Colon (tissue), 2 donors: Measurements from ENCODE around the gene LHFPL3.

Experiments used
- FAIRE-seq: peaks from 2 replicates; lab custom pipeline; 2012; peaks lifted over from hg19 to GRCh38; lab: Jason Lieb, UNC
- donor health status: control.
- donor health status: control.

Gene LHFPL3

GRCh38 chr7:104800307-104800706 lies 471.9 kb downstream of the LHFPL3 start:
- no peak for FAIRE-seq

GRCh38 chr7:104801022-104801421 lies 472.6 kb downstream of the LHFPL3 start:
- FAIRE-seq = no peak

- no peak for FAIRE-seq
Observed at GRCh38 chr7:104803931-104804330, 475.5 kb downstream of the LHFPL3 start.

GRCh38 chr7:104804696-104805095 lies 476.3 kb downstream of the LHFPL3 start:
- FAIRE-seq = no peak

GRCh38 chr7:104805449-104806317 lies 477.3 kb downstream of the LHFPL3 start:
- no peak for FAIRE-seq

GRCh38 chr7:104807671-104808070 lies 479.3 kb downstream of the LHFPL3 start:
- FAIRE-seq = no peak

GRCh38 chr7:104809906-104810305 lies 481.5 kb downstream of the LHFPL3 start:
- FAIRE-seq = no peak

GRCh38 chr7:104814126-104814525 lies 485.7 kb downstream of the LHFPL3 start:
- FAIRE-seq = no peak

- FAIRE-seq = no peak
Observed at GRCh38 chr7:104814671-104815400, 486.4 kb downstream of the LHFPL3 start.

GRCh38 chr7:104816537-104816936 lies 488.1 kb downstream of the LHFPL3 start:
- FAIRE-seq = no peak

GRCh38 chr7:104818961-104819880 lies 490.8 kb downstream of the LHFPL3 start:
- no peak for FAIRE-seq

GRCh38 chr7:104820836-104821535 lies 492.6 kb downstream of the LHFPL3 start:
- FAIRE-seq = no peak

- no peak for FAIRE-seq
Observed at GRCh38 chr7:104823177-104823576, 494.8 kb downstream of the LHFPL3 start.

GRCh38 chr7:104825099-104825498 lies 496.7 kb downstream of the LHFPL3 start:
- FAIRE-seq = no peak

GRCh38 chr7:104826135-104826534 lies 497.7 kb downstream of the LHFPL3 start:
- FAIRE-seq = no peak

GRCh38 chr7:104836976-104837375 lies 508.6 kb downstream of the LHFPL3 start:
- no peak for FAIRE-seq

- no peak for FAIRE-seq
Observed at GRCh38 chr7:104838537-104839299, 510.3 kb downstream of the LHFPL3 start.

GRCh38 chr7:104839842-104840241 lies 511.4 kb downstream of the LHFPL3 start:
- no peak for FAIRE-seq

GRCh38 chr7:104841798-104842197 lies 513.4 kb downstream of the LHFPL3 start:
- no peak for FAIRE-seq

GRCh38 chr7:104843198-104843597 lies 514.8 kb downstream of the LHFPL3 start:
- no peak for FAIRE-seq

GRCh38 chr7:104845557-104845956 lies 517.2 kb downstream of the LHFPL3 start:
- FAIRE-seq = no peak
